Measurements from ENCODE around the gene BCL6B.

Gene BCL6B

DNA sequence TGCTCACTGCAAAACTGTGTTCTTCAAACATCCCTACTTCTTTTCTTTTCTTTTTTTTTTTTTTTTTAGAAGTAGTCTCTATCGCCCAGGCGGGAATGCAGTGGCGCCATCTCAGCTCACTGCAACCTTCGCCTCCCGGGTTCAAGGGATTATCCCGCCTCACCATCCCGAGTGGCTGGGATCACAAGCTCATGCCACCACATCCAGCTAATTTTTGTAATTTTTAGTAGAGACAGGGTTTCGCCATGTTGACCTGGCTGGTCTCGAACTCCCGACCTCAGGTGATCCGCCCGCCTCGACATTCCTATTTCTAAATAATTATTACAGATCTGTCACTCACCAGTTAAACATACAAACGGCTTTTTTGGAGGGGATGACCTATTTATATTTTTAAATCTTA lies 11.4 kb upstream of the BCL6B start:
- DNase-seq: no peak

DNA sequence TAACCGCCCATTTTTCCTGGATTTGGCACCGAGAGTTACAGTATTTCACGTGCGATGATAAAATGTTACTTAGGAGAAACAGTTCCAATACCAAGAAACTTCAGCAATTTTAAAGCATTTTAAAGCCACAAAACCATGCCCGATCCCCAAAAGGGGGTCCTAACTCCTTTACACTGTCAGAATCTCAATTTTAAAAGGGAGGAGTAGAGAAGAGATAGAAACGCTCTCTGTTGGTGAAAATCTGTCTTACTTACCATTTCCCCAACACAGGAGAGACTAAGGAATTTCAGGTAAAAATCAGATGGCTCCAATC lies 11.0 kb upstream of the BCL6B start:
- no peak for DNase-seq

DNA sequence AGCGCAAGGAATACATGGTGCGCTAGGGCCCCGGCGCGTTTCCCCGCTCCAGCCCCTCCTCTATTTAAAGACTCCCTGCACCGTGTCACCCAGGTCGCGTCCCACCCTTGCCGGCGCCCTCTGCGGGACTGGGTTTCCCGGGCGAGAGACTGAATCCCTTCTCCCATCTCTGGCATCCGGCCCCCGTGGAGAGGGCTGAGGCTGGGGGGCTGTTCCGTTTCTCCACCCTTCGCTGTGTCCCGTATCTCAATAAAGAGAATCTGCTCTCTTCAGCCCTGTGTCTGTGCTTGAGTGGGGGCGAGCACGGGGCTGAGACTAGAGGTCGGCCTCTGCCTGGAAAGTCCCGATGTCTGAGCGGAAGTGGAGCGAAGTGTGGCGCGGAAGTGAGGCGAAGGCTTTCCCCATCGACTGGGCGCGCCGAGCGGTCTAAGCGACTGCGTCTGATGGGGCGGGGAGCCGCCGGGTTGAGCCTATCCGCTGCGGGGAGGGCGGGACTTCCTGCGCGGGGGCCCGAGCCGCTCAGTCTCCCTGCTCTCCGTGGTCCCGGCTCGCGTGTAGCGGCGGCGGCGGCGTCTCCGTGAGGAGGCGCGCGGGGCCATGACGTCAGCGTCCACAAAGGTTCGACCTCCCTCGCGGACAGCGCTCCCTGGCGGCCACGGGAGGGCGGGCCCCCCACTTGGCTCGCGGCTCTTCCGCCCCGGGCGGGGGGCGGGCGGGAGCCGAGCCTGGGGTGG lies 8.4 kb upstream of the BCL6B start:
- DNase-seq: peak; percentile 94

DNA sequence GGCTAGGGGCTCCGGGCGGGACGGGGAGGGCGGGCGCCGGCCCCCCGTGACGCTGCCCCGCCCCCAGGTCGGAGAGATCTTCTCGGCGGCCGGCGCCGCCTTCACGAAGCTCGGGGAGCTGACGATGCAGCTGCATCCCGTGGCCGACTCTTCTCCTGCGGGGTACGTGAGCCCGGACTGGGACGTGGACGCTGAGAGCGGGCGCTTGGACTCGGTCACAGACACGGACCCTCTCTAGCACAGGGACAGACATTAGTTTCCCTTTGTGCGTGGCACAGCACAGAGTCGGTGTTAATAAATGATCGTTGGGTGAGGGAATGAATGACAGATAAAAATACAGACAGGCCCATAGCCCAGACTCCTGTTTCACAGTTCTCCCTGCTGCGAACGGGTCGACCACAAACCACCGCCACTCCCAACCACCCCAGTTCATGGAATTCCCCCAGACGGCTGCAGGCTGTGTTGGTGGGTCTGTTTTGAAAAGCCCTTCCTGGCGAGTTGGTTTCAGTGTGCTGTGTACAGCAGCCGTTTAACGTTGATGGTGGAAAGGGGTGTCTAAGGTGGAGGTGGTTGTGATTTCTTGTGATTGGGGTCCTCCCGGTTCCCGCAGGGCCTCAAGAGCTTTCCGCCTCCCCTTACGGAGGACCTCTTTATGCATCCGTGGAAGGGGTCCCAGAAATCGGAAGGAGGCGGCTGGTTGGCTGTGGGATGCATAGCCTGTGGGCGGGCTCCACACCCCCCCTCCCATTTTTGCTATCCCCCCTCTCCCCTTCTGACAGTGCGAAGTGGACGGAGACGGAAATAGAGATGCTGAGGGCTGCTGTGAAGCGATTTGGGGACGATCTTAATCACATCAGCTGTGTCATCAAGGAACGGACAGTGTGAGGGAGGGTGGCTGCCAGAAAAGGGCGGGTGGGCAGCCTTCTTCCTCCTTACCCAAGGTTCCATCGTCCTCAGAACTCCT lies 7.6 kb upstream of the BCL6B start:
- DNase-seq: no peak

DNA sequence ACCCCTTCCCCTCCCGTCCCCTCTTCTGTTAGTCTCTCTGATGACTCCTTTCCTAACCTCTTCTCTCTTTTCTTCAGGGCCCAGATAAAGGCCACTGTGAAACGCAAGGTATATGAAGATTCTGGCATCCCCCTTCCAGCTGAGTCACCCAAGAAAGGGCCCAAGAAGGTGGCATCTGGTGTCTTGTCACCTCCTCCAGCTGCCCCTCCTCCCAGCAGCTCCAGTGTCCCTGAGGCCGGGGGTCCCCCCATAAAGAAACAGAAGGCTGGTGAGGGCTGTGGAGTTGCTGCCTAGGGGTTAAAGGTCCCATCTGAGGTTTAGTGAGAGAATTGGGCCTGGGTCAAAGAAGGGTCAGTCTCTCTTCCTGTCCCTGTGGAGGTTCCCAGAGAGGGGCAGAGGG lies 6.4 kb upstream of the BCL6B start:
- no peak for DNase-seq

DNA sequence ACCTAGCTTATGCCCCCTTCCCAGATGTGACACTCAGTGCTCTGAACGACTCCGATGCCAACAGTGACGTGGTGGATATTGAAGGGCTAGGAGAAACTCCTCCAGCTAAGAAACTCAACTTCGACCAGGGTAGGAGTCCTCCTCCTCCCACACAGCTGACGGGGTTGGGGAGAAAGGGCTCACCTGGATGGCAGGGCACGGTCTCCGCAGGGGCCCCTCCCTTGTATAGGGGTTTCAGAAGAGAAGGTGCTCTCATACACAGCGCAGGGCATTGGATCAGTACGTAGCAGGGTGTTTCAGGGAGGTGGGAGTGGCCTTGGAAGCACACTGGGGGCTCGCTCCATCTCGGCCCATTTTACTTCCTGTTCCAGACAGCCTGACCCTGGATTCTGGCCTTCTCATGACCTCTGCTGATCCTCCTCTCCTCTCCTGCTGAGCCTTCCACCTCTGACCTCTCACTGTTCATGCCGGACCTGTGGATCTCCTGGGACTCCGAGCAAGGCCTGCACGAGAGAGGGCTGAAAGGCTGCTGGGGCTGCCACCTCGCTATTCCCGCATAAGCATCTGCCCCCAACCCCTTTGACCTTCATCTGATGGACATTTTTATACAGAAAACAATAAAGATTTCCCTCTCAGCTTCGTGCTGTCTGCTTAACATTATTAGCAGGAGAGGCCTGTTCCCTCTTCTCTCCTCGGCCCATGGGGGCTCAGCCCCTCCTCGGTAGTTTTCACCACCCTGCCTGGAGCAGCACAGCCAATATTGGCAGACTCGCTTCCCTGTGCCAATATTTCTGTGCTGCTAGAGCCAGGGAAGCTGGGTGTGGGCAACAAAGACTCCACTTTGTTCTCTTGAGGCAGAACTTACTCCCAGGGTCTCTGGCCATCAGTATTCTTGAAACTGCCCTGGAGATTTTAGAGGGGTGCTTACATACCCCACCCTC lies 5.7 kb upstream of the BCL6B start:
- DNase-seq: no peak

DNA sequence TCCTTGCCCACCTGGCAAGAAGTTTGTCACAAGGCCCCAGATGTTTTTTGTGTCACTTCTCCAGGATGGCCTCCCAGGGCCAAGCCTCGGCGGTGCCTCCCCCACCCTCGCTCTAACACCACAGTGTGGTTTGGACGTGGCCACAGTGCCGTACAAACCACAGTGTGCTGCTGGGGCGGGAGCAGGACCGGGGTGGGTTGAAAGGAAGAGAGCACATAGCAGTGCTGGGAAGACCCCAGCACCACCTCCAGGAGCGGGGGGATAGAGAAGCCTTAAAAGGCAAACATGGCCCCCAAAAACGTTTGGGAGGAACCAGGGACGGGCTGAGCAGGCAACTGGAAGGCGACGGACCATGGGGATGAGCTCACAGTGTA lies 5.0 kb upstream of the BCL6B start:
- DNase-seq: no peak

DNA sequence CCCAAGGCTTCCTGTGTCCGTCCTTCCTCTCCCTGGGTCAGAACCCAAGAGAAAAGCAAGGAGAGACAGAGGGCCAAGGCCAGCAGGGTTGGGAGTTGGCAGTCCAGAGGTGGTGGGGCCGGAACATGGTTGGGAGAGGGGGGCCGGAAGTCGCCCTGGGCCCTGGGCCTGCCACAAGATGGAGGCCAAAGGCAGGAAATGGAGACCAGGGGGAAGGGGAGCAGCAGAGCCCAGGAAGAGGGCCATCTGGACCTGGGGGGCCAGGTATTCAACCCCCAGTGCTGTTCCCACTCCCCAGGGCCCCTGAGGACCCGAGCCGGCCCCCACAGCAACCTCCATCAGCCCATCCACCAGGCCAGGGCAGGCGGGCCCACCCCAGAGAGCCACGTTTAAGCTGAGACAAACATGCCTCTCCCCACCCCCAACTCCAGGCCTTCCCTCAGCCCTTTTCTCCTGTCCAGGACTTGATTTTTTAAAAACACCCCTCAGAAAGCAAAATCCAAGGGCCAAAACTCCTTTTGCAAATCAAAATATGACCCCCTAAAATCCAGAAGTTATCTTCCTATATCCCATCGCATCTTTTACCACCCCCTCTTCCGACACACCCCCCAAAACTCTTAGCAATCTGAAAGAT lies 4.4 kb upstream of the BCL6B start:
- DNase-seq: no peak

DNA sequence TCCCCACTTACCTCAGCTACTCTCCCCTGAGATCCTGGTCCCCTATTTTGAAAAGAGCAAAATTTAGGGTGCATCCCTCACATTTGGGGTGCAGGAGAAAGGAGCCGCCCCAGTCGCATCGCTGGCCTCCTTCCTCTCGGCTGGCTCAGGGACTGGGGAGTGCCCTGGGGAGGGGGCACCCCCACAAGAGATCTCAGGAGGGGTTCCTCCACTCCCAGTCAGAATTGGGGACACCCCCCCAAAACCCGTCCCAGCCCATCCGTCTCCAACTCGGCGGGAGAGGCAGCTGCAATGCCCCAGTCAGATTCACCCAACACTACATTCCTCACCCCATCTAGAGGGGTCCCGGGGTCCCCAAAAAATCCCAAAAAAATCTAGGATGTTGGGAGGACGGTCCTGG lies 3.5 kb upstream of the BCL6B start:
- DNase-seq: no peak

DNA sequence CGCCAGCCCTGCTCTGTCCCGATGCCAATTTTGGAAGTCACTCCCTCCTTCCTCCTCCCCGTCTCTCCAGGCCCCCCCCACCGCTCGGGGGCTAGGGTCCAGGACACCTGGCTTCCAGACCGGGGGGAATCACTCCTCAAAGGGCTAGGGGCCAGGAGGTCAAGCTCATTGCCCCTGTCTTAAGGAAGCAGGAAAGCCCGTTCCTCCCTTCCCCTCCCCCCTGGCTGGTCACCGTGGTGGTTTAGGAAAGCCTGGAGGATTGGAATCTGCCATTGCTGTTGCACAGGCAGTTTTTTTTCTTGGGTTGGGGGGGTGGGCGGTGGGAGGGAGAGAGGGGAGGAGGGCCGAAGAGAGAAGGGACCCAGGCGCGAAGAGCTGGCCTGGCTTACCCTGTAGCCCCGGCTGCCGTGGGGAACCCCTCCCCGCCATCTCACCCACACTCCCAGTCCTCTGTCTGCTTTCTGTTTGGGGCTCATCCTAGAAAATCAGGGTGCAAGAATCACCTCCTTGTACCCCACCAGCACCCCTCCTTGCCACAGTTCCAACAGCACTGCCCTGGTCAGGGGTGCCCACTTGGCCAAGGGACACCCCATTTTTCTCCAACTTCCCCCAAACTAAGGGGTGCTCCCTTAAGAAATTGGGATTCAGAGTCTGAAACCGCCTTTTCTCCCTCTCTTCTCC lies 2.9 kb upstream of the BCL6B start:
- DNase-seq: no peak

DNA sequence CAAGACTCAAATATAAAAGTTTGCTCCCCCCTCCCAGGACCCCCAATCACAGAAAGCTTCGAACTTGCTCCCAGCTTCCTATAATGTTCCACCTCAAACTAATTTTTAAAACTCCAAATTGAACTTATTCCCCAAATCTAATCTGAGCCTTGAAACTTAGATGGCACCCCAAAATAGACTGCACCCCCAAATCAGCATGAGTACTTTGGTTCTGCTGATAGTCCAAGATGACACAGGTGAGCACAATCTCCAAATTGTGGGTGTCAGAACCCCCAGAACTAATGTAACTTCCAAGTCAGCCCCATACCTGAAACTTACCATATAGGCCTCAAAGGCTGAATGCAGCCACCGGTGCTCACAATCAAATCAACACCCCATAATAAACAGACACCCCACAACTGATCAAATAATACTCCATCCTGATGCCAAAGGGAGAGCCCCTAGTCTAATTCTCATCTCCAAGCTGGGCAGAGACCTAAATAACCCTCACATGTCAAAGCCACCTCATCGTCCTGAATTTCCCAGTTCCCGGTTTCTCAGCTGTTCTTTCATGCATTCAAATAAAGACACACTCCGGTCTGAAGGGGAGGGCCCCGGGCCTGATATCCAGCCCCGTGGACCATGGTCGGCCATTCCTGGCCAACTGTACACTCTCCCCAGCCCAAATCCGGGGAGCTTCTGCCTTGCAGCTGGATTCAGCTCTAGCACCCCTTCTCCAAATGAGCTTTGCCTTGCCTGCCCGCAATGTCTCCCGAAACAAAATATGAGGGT lies 1.8 kb upstream of the BCL6B start:
- DNase-seq: no peak

DNA sequence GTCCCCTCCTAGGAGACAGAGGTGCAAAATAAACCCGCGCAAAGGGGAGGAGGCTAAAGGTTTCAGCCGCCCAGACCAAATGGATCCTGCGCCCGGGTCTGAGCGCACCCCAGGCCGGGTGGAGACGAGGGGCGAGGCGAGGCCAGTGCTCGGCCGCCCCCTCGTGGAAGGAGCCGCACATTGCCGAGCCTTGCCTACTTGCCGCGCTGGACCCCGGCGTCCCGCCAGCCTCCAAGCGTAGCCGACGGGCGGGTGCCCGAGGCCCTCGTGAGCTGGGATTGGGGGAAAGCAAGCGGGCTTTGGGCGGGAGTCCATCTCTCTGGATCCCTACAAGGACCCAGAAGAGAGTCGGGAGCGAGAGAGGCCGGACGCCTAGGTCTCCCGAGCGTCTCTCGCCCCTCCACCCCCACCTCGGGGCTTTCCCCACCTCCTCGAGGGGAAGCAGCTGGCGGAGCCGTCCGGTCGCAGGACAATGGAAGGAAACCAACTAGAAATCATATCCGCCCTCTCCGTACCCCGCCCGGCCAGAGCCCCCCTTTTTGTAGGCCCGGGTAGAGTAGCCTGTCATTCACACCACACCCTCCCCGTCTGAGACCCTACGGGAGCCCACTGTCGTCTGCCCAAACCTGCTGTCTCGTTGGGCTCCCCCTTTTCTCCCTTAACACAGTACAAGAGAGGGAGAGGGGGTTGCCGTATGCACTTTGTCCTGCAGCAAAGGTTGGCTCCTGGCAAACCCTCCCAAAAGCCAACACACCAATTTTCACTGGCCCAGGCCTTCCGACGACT lies 664 bp upstream of the BCL6B start:
- DNase-seq: peak; percentile 43

DNA sequence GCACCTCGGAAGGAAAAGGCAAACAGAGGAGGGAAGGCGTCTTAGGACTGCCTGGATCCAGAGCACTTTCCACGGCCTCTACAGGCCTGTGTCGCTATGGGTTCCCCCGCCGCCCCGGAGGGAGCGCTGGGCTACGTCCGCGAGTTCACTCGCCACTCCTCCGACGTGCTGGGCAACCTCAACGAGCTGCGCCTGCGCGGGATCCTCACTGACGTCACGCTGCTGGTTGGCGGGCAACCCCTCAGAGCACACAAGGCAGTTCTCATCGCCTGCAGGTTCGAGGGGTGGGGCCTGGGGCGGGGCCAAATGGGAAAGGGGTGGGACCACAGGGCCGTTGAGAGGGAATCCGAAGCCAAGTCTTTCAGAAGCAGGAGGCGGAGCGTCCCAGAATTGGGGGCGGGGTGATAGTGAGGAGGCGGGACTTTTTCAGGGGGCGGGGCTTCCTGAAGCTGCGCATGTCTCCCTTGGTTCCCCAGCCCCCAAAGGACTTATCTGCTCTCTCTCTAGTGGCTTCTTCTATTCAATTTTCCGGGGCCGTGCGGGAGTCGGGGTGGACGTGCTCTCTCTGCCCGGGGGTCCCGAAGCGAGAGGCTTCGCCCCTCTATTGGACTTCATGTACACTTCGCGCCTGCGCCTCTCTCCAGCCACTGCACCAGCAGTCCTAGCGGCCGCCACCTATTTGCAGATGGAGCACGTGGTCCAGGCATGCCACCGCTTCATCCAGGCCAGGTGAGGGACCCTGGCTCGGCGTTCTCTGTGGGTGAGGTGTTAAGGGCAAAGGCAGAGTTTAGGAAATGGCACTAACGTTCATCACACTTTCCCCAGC lies 939 bp downstream of the BCL6B start:
- peak; percentile 77 for DNase-seq

DNA sequence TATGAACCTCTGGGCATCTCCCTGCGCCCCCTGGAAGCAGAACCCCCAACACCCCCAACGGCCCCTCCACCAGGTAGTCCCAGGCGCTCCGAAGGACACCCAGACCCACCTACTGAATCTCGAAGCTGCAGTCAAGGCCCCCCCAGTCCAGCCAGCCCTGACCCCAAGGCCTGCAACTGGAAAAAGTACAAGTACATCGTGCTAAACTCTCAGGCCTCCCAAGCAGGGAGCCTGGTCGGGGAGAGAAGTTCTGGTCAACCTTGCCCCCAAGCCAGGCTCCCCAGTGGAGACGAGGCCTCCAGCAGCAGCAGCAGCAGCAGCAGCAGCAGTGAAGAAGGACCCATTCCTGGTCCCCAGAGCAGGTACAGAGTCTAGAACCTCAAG lies 1.5 kb downstream of the BCL6B start:
- no peak for DNase-seq

DNA sequence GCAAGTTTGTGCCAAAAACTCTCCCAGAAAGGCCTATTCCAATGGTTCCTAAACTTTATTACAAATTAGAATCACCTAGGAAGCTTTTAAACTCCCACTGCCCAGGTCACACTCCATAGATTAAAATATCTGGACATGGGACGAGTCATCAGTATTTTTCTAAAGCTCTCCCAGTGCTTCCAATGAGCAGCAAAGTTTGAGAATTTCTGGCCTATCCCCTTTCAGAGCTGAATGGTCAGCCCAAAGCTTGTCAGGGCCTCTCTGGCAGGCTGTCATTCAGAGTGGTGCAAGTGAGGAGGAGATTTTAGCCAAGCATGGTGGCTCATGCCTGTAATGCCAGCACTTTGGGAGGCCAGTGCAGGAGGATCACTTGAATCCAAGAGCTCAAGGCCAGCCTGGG lies 2.4 kb downstream of the BCL6B start:
- no peak for DNase-seq

DNA sequence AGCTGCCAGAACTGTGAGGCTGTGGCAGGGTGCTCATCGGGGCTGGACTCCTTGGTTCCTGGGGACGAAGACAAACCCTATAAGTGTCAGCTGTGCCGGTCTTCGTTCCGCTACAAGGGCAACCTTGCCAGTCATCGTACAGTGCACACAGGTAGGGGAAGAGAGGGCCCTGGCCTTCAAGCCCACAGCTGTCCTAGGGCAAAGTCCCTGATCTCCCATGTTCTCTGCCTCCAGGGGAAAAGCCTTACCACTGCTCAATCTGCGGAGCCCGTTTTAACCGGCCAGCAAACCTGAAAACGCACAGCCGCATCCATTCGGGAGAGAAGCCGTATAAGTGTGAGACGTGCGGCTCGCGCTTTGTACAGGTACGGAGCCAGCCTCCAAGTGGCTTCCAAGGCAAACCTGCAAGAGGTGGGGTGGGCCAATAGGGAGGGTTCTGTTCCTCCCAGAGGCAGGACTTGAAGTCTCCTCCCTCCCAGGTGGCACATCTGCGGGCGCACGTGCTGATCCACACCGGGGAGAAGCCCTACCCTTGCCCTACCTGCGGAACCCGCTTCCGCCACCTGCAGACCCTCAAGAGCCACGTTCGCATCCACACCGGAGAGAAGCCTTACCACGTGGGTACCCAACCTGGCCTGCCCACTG lies 3.7 kb downstream of the BCL6B start:
- no peak for DNase-seq

DNA sequence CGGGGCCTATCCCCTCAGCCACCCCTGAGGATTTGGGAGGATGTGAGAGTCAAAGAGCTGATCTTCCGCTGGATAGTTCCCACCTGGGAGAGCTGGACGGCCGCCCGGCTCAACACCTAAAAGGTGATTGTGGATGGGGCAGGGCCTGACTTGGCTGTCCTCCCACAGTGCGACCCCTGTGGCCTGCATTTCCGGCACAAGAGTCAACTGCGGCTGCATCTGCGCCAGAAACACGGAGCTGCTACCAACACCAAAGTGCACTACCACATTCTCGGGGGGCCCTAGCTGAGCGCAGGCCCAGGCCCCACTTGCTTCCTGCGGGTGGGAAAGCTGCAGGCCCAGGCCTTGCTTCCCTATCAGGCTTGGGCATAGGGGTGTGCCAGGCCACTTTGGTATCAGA lies 4.5 kb downstream of the BCL6B start:
- DNase-seq: no peak

DNA sequence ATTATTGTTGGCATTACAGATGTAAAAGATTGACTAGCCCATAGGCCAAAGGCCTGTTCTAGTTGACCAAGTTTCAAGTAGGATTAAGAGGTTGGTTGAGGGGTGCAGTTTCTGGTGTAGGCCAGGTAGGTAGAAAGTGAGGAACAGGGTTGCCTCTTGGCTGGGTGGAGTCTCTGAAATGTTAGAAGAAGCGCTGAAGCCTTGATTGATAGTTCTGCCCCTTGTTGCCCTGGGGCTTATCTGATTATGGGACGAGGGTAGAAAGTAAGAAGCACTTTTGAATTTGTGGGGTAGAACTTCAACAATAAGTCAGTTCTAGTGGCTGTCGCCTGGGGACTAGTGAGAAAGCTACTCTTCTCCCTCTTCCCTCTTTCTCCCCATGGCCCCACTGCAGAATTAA lies 6.2 kb downstream of the BCL6B start:
- no peak for DNase-seq

DNA sequence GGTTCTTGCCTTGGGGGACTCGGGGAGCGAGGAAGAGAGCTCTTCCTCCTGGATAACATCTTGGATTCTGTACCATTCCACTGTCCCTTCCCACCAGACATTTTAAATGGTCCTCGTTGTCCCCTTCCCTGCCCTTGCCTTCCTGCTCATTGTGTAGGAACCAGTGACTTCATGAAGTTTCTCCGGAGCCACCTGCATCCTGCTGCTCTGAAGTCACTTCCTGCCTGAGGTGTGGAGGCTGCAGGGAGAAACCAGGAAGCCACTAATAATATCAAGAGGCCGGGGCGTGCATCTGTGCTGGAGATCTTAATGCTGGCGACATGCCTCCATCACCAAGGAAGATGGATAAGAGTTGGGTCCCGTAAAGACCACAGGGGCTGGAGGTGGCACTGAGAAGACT lies 6.8 kb downstream of the BCL6B start:
- DNase-seq: no peak

All from NCI-H1048 (cell line).